Measurements from ENCODE around the gene ASTN2. TPM values are rescaled to one million over a fixed set of nuclear protein-coding genes. Genes with fewer than 3 reads are reported as not detected.

Gene ASTN2
- total RNA-seq, 5 donors from 2014 or later (not counting 1 experiment from before 2014, with no cell fraction given) = 3.7 to 4.8 (median 4.4) TPM

- Histone ChIP-seq H3K27ac (ENCODE audit: low read length) (no peak overlapping the region), H3K27me3 (replicated peaks in 1 of 2; ENCODE audit: control insufficient read depth in 2 of 2, extremely low read depth in 1 of 2, insufficient read depth in 2 of 2, low read length in 1 of 2) (no peaks in the 10 kb centered on the region), H3K4me1 (ENCODE audit: control insufficient read depth in 1 of 2, extremely low read depth in 1 of 2, insufficient read depth in 2 of 2, low read length in 2 of 2) (no peaks in the 10 kb centered on the region), H3K36me3 (ENCODE audit: control insufficient read depth in 2 of 2, extremely low read depth in 1 of 2, insufficient read depth in 1 of 2, low read length in 1 of 2) (no peaks in the 10 kb centered on the region), H3K9me3 (no peaks in the 10 kb centered on the region), H3K4me3 (ENCODE audit: control insufficient read depth in 1 of 2, extremely low read depth in 1 of 2, low read length in 1 of 2) (no peak overlapping the region)
- Mint-ChIP-seq H3K4me1 (no peaks in the 10 kb centered on the region), H3K27me3 (no peaks in the 10 kb centered on the region), H3K9me3 (peaks cover 0 to 13% (median 5%) of the 10 kb centered on the region in 3 donors), H3K27ac (no peak overlapping the region), H3K4me3 (no peak overlapping the region), H3K36me3 (no peaks in the 10 kb centered on the region)
- POLR2A ChIA-PET = no interaction called here
- CTCF ChIA-PET = no interaction called here
- DNase-seq (no peak), ATAC-seq (replicated peaks in 1 of 4) (no peak)
- WGBS (ENCODE audit: insufficient coverage) = 75% methylated on average over 4 of the region's 6 CpGs
Observed at GRCh38 chr9:117088786-117089185, 326.1 kb downstream of the ASTN2 start.

GRCh38 chr9:117088140-117088539, 326.7 kb downstream of the ASTN2 start:
- no peak overlapping the region for H3K27ac Mint-ChIP-seq
- no peak overlapping the region for H3K4me3 Mint-ChIP-seq
- H3K4me3 ChIP-seq (ENCODE audit: control insufficient read depth in 1 of 2, extremely low read depth in 1 of 2, low read length in 1 of 2) = no peak overlapping the region
- no peaks in the 10 kb centered on the region for H3K36me3 Mint-ChIP-seq
- H3K36me3 ChIP-seq (ENCODE audit: control insufficient read depth in 2 of 2, extremely low read depth in 1 of 2, insufficient read depth in 1 of 2, low read length in 1 of 2) = no peaks in the 10 kb centered on the region
- CTCF ChIA-PET = no interaction called here
- POLR2A ChIA-PET = no interaction called here
- no peaks in the 10 kb centered on the region for H3K27me3 Mint-ChIP-seq
- H3K4me1 ChIP-seq (ENCODE audit: control insufficient read depth in 1 of 2, extremely low read depth in 1 of 2, insufficient read depth in 2 of 2, low read length in 2 of 2) = no peaks in the 10 kb centered on the region
- 69% methylated on average over 2 of the region's 4 CpGs for WGBS (ENCODE audit: insufficient coverage)
- H3K9me3 Mint-ChIP-seq = peaks cover 0 to 7% (median 5%) of the 10 kb centered on the region in 3 donors
- no peaks in the 10 kb centered on the region for H3K9me3 ChIP-seq
- DNase-seq (no peak), ATAC-seq (replicated peaks in 1 of 4) (no peak)
- H3K27me3 ChIP-seq (replicated peaks in 1 of 2; ENCODE audit: control insufficient read depth in 2 of 2, extremely low read depth in 1 of 2, insufficient read depth in 2 of 2, low read length in 1 of 2) = no peaks in the 10 kb centered on the region
- no peak overlapping the region for H3K27ac ChIP-seq (ENCODE audit: low read length)
- H3K4me1 Mint-ChIP-seq = no peaks in the 10 kb centered on the region

- no peaks in the 10 kb centered on the region for H3K4me1 Mint-ChIP-seq
- Histone ChIP-seq H3K36me3 (ENCODE audit: control insufficient read depth in 2 of 2, extremely low read depth in 1 of 2, insufficient read depth in 1 of 2, low read length in 1 of 2) (no peaks in the 10 kb centered on the region), H3K27ac (ENCODE audit: low read length) (no peak overlapping the region), H3K9me3 (no peaks in the 10 kb centered on the region), H3K4me3 (ENCODE audit: control insufficient read depth in 1 of 2, extremely low read depth in 1 of 2, low read length in 1 of 2) (no peak overlapping the region), H3K27me3 (replicated peaks in 1 of 2; ENCODE audit: control insufficient read depth in 2 of 2, extremely low read depth in 1 of 2, insufficient read depth in 2 of 2, low read length in 1 of 2) (no peaks in the 10 kb centered on the region), H3K4me1 (ENCODE audit: control insufficient read depth in 1 of 2, extremely low read depth in 1 of 2, insufficient read depth in 2 of 2, low read length in 2 of 2) (no peaks in the 10 kb centered on the region)
- ATAC-seq (replicated peaks in 1 of 4) = no peak
- peaks cover 0 to 5% of the 10 kb centered on the region in 2 donors for H3K27me3 Mint-ChIP-seq
- DNase-seq = no peak
- no peak overlapping the region for H3K27ac Mint-ChIP-seq
- POLR2A ChIA-PET = no interaction called here
- no peaks in the 10 kb centered on the region for H3K36me3 Mint-ChIP-seq
- H3K4me3 Mint-ChIP-seq = no peak overlapping the region
- peaks cover 0 to 13% (median 0%) of the 10 kb centered on the region in 3 donors for H3K9me3 Mint-ChIP-seq
- CTCF ChIA-PET = no interaction called here
- WGBS (ENCODE audit: insufficient coverage) = no CpG with 5 or more reads among the region's 4 CpGs
Observed at GRCh38 chr9:117084221-117084620, 330.6 kb downstream of the ASTN2 start.

- ATAC-seq (replicated peaks in 1 of 4) (no peak), DNase-seq (no peak)
- peaks cover 0 to 5% of the 10 kb centered on the region in 2 donors for H3K27me3 Mint-ChIP-seq
- no peaks in the 10 kb centered on the region for H3K4me1 Mint-ChIP-seq
- ChIA-PET CTCF (no interaction called here), POLR2A (no interaction called here)
- H3K4me3 ChIP-seq (ENCODE audit: control insufficient read depth in 1 of 2, extremely low read depth in 1 of 2, low read length in 1 of 2) = no peak overlapping the region
- no peak overlapping the region for H3K4me3 Mint-ChIP-seq
- no peaks in the 10 kb centered on the region for H3K9me3 ChIP-seq
- H3K9me3 Mint-ChIP-seq = peaks cover 0 to 13% (median 0%) of the 10 kb centered on the region in 3 donors
- no peak overlapping the region for H3K27ac Mint-ChIP-seq
- no peaks in the 10 kb centered on the region for H3K4me1 ChIP-seq (ENCODE audit: control insufficient read depth in 1 of 2, extremely low read depth in 1 of 2, insufficient read depth in 2 of 2, low read length in 2 of 2)
- no peaks in the 10 kb centered on the region for H3K36me3 ChIP-seq (ENCODE audit: control insufficient read depth in 2 of 2, extremely low read depth in 1 of 2, insufficient read depth in 1 of 2, low read length in 1 of 2)
- H3K36me3 Mint-ChIP-seq = no peaks in the 10 kb centered on the region
- 76% methylated on average over 4 of the region's 8 CpGs for WGBS (ENCODE audit: insufficient coverage)
- no peaks in the 10 kb centered on the region for H3K27me3 ChIP-seq (replicated peaks in 1 of 2; ENCODE audit: control insufficient read depth in 2 of 2, extremely low read depth in 1 of 2, insufficient read depth in 2 of 2, low read length in 1 of 2)
- no peak overlapping the region for H3K27ac ChIP-seq (ENCODE audit: low read length)
Observed at GRCh38 chr9:117083559-117083958, 331.3 kb downstream of the ASTN2 start.

- H3K9me3 Mint-ChIP-seq = peaks cover 0 to 14% (median 6%) of the 10 kb centered on the region in 3 donors
- ATAC-seq (replicated peaks in 1 of 4) = no peak
- H3K36me3 Mint-ChIP-seq = no peaks in the 10 kb centered on the region
- Histone ChIP-seq H3K36me3 (ENCODE audit: control insufficient read depth in 2 of 2, extremely low read depth in 1 of 2, insufficient read depth in 1 of 2, low read length in 1 of 2) (no peaks in the 10 kb centered on the region), H3K4me3 (ENCODE audit: control insufficient read depth in 1 of 2, extremely low read depth in 1 of 2, low read length in 1 of 2) (no peak overlapping the region), H3K27ac (ENCODE audit: low read length) (no peak overlapping the region), H3K27me3 (replicated peaks in 1 of 2; ENCODE audit: control insufficient read depth in 2 of 2, extremely low read depth in 1 of 2, insufficient read depth in 2 of 2, low read length in 1 of 2) (no peaks in the 10 kb centered on the region), H3K9me3 (no peaks in the 10 kb centered on the region), H3K4me1 (ENCODE audit: control insufficient read depth in 1 of 2, extremely low read depth in 1 of 2, insufficient read depth in 2 of 2, low read length in 2 of 2) (no peaks in the 10 kb centered on the region)
- no peaks in the 10 kb centered on the region for H3K4me1 Mint-ChIP-seq
- no peak overlapping the region for H3K4me3 Mint-ChIP-seq
- H3K27me3 Mint-ChIP-seq = peaks cover 0 to 5% of the 10 kb centered on the region in 2 donors
- ChIA-PET CTCF (no interaction called here), POLR2A (interaction anchor here in 1 of 2 donors (0.6 kb wide), 1 partner anchor 1181 kb away, joined by 3 read pairs; no protein-coding TSS in a partner anchor)
- H3K27ac Mint-ChIP-seq = no peak overlapping the region
- no peak for DNase-seq
- 48% methylated on average over 5 of the region's 5 CpGs for WGBS (ENCODE audit: insufficient coverage)
Observed at GRCh38 chr9:117081641-117082317, 333.1 kb downstream of the ASTN2 start.

GRCh38 chr9:117080765-117081390, 334.0 kb downstream of the ASTN2 start:
- WGBS (ENCODE audit: insufficient coverage) = 61% methylated on average over 2 of the region's 2 CpGs
- Histone ChIP-seq H3K36me3 (ENCODE audit: control insufficient read depth in 2 of 2, extremely low read depth in 1 of 2, insufficient read depth in 1 of 2, low read length in 1 of 2) (no peaks in the 10 kb centered on the region), H3K9me3 (no peaks in the 10 kb centered on the region), H3K27ac (ENCODE audit: low read length) (no peak overlapping the region), H3K27me3 (replicated peaks in 1 of 2; ENCODE audit: control insufficient read depth in 2 of 2, extremely low read depth in 1 of 2, insufficient read depth in 2 of 2, low read length in 1 of 2) (no peaks in the 10 kb centered on the region), H3K4me1 (ENCODE audit: control insufficient read depth in 1 of 2, extremely low read depth in 1 of 2, insufficient read depth in 2 of 2, low read length in 2 of 2) (no peaks in the 10 kb centered on the region), H3K4me3 (ENCODE audit: control insufficient read depth in 1 of 2, extremely low read depth in 1 of 2, low read length in 1 of 2) (no peak overlapping the region)
- Mint-ChIP-seq H3K4me3 (no peak overlapping the region), H3K27me3 (peaks cover 0 to 5% of the 10 kb centered on the region in 2 donors), H3K4me1 (no peaks in the 10 kb centered on the region), H3K36me3 (no peaks in the 10 kb centered on the region), H3K9me3 (peaks cover 2 to 11% (median 6%) of the 10 kb centered on the region in 3 donors), H3K27ac (no peak overlapping the region)
- CTCF ChIA-PET = no interaction called here
- no peak for ATAC-seq (replicated peaks in 1 of 4)
- POLR2A ChIA-PET = no interaction called here
- DNase-seq = no peak
